ENCODE results near the gene ZNF777. TPM values are rescaled to one million over a fixed set of nuclear protein-coding genes. Genes with fewer than 3 reads are reported as not detected.
"Not testable (repeated sequence)": the region's sequence is repeated elsewhere in the genome, so short reads cannot be mapped to it uniquely, and the experiment has no call there.

Gene ZNF777
- total RNA-seq, 1 experiment from 2014 or later, result 15.6 TPM

DNA sequence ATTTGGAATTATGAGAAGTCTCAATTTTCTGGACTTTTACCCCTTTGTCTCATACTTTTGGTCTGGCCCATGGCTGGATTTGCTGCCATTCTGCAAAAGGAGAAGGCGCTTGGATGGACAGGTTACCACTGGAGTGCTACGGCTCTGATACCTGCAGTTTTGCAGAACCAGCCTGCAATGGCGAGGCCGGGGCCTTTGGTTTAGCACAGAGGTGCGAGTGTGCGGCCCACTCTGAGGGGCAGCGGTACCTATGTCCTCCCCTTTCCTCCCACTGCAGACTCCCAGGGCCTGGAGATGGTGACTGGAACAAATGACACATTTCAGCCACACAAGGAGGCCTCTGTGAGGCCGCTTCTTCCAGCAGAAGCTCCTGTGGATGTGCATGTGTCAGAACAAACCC lies 11.9 kb downstream of the ZNF777 start:
- DNase-seq, result no peak
- H3K9me3 Mint-ChIP-seq, result no peaks in the 10 kb centered on the region

GRCh38 chr7:149446026-149446425 lies 14.8 kb downstream of the ZNF777 start:
- H3K9me3 Mint-ChIP-seq, result not testable (repeated sequence)
- WGBS (ENCODE audit: extremely low coverage, insufficient read length, low lambda C conversion rate), result no CpG with 5 or more reads among the region's 11 CpGs

More for the DNA sequence above, 11.9 kb downstream of the ZNF777 start:
- Histone ChIP-seq H3K14ac (ENCODE audit: insufficient read depth, low read length) (no peak overlapping the region), H2BK12ac (ENCODE audit: insufficient read length, low read depth, low read length) (no peak overlapping the region), H4K5ac (ENCODE audit: insufficient read length, low read depth, low read length) (no peak overlapping the region), H3K4me1 (ENCODE audit: insufficient read depth, low read length) (no peaks in the 10 kb centered on the region), H3K79me1 (ENCODE audit: insufficient read depth, low read depth, low read length, poor library complexity, severe bottlenecking) (no peaks in the 10 kb centered on the region), H3K23ac (ENCODE audit: insufficient read length, low read depth, low read length) (no peak overlapping the region), H3K27me3 (ENCODE audit: insufficient read depth, low read length) (no peaks in the 10 kb centered on the region), H4K20me1 (ENCODE audit: control insufficient read depth, insufficient read depth, insufficient read length) (no peaks in the 10 kb centered on the region), H3K56ac (ENCODE audit: insufficient read length, low read depth, low read length) (no peak overlapping the region), H3K23me2 (ENCODE audit: insufficient read length, low read depth, low read length, poor library complexity, severe bottlenecking) (no peaks in the 10 kb centered on the region), H4K8ac (replicated peaks; ENCODE audit: insufficient read length, low read depth, low read length) (no peak overlapping the region), H2AFZ (ENCODE audit: low read length) (no peak overlapping the region), H2BK15ac (ENCODE audit: low read depth, low read length) (no peak overlapping the region), H2AK5ac (ENCODE audit: insufficient read length, low read length) (no peak overlapping the region), H3K18ac (ENCODE audit: insufficient read length, low read depth, low read length) (no peak overlapping the region), H2BK5ac (ENCODE audit: insufficient read length, low read length) (no peak overlapping the region), H3K79me2 (ENCODE audit: insufficient read depth, low read length) (no peaks in the 10 kb centered on the region), H2BK120ac (ENCODE audit: low read depth, low read length, poor library complexity, severe bottlenecking) (no peak overlapping the region), H3K4me2 (ENCODE audit: insufficient read depth, insufficient read length, low read length) (no peak overlapping the region), H3K9me3 (ENCODE audit: control insufficient read depth, low read depth, low read length) (no peaks in the 10 kb centered on the region), H3K4ac (ENCODE audit: low read depth, low read length) (no peak overlapping the region), H2BK20ac (ENCODE audit: low read depth, low read length, poor library complexity, severe bottlenecking) (no peak overlapping the region), H3K27ac (ENCODE audit: insufficient read length, low read depth, low read length) (no peak overlapping the region), H3K9ac (ENCODE audit: extremely low read depth, insufficient read length, low read length) (no peak overlapping the region), H4K91ac (ENCODE audit: insufficient read length, low read depth, low read length) (no peak overlapping the region), H3T11ph (ENCODE audit: low read length) (no peak overlapping the region)
- H3K27me3 Mint-ChIP-seq (ENCODE audit: low read depth), result no peaks in the 10 kb centered on the region
- H3K27ac Mint-ChIP-seq, result no peak overlapping the region
- no CpG with 5 or more reads among the region's 8 CpGs for WGBS (ENCODE audit: extremely low coverage, insufficient read length, low lambda C conversion rate)
- H3K4me1 Mint-ChIP-seq, result 0 out of 4 replicates have a peak, but pooled peaks cover 0 to 4% of the 10 kb centered on the region in 2 experiments
- no peak overlapping the region for H3K4me3 Mint-ChIP-seq
- peaks cover 7 to 48% (median 26%) of the 10 kb centered on the region in 3 experiments; a peak in 6 of 7 replicates for H3K36me3 Mint-ChIP-seq (ENCODE audit: insufficient read depth in 1 of 3, low read depth in 3 of 3)
- TF ChIP-seq CTCF (conservative IDR thresholded peaks at IDR 0.05), result no peak

More at GRCh38 chr7:149446026-149446425, 14.8 kb downstream of the ZNF777 start:
- H2BK5ac ChIP-seq (ENCODE audit: insufficient read length, low read length); H3T11ph ChIP-seq (ENCODE audit: low read length); H3K4me1 ChIP-seq (ENCODE audit: insufficient read depth, low read length); H3K79me2 ChIP-seq (ENCODE audit: insufficient read depth, low read length); H3K9me3 ChIP-seq (ENCODE audit: control insufficient read depth, low read depth, low read length); H3K9ac ChIP-seq (ENCODE audit: extremely low read depth, insufficient read length, low read length); H3K4ac ChIP-seq (ENCODE audit: low read depth, low read length); H3K4me1 Mint-ChIP-seq; DNase-seq; H3K27me3 Mint-ChIP-seq (ENCODE audit: low read depth); H2AFZ ChIP-seq (ENCODE audit: low read length); H3K27ac ChIP-seq (ENCODE audit: insufficient read length, low read depth, low read length); H4K8ac ChIP-seq (replicated peaks; ENCODE audit: insufficient read length, low read depth, low read length); H3K79me1 ChIP-seq (ENCODE audit: insufficient read depth, low read depth, low read length, poor library complexity, severe bottlenecking); H3K23ac ChIP-seq (ENCODE audit: insufficient read length, low read depth, low read length); H3K27ac Mint-ChIP-seq; H2BK15ac ChIP-seq (ENCODE audit: low read depth, low read length); H3K4me3 Mint-ChIP-seq; H2AK5ac ChIP-seq (ENCODE audit: insufficient read length, low read length); H4K91ac ChIP-seq (ENCODE audit: insufficient read length, low read depth, low read length); H3K14ac ChIP-seq (ENCODE audit: insufficient read depth, low read length); H2BK120ac ChIP-seq (ENCODE audit: low read depth, low read length, poor library complexity, severe bottlenecking); H3K27me3 ChIP-seq (ENCODE audit: insufficient read depth, low read length); H3K56ac ChIP-seq (ENCODE audit: insufficient read length, low read depth, low read length); H4K5ac ChIP-seq (ENCODE audit: insufficient read length, low read depth, low read length); H3K23me2 ChIP-seq (ENCODE audit: insufficient read length, low read depth, low read length, poor library complexity, severe bottlenecking); H2BK12ac ChIP-seq (ENCODE audit: insufficient read length, low read depth, low read length); H4K20me1 ChIP-seq (ENCODE audit: control insufficient read depth, insufficient read depth, insufficient read length); H2BK20ac ChIP-seq (ENCODE audit: low read depth, low read length, poor library complexity, severe bottlenecking); H3K18ac ChIP-seq (ENCODE audit: insufficient read length, low read depth, low read length); H3K4me2 ChIP-seq (ENCODE audit: insufficient read depth, insufficient read length, low read length): not testable (repeated sequence)
- H3K36me3 Mint-ChIP-seq (ENCODE audit: insufficient read depth in 1 of 3, low read depth in 3 of 3), result peaks cover 7 to 33% (median 17%) of the 10 kb centered on the region in 3 experiments; a peak in 5 of 7 replicates

Measured in H9 (cell line).